ENCODE data around the gene RAB10. TPM values are rescaled to one million over a fixed set of nuclear protein-coding genes. Genes with fewer than 3 reads are reported as not detected.

Gene RAB10
- polyA plus RNA-seq, 1 donor from 2014 or later = 169 TPM

DNA sequence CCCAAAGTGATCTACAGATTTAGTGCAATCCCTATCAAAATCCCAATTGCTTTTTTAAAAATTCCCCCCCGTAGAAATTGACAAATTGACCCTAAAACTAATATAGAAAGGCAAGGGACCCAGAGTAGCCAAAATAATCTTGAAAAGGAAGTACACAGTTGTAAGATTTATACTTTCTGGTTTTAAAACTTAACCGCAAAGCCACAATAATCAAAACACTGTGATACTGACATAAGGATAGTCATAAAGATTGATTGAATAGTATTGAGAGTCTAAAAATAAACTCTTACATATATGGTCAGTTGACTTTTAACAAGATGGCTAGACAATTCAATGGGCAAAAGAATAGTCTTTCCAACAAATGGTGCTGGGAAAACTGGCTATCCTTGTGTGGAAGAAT lies 80.3 kb downstream of the RAB10 start:
- H3K4me3 ChIP-seq (ENCODE audit: low read length) = no peak overlapping the region
- no peak overlapping the region for H3K4me2 ChIP-seq (ENCODE audit: low read length)
- no peak for TF ChIP-seq EZH2 (IDR thresholded peaks at IDR 0.05; ENCODE audit: borderline replicate concordance, insufficient read depth, low read length, poor library complexity, severe bottlenecking)
- no peaks in the 10 kb centered on the region for H3K27me3 ChIP-seq (ENCODE audit: insufficient read depth, low read depth, low read length)
- H4K20me1 ChIP-seq (ENCODE audit: insufficient read depth) = no peaks in the 10 kb centered on the region
- no peaks in the 10 kb centered on the region for H3F3A ChIP-seq (ENCODE audit: insufficient read depth, low read length, poor library complexity, severe bottlenecking)
- H2AFZ ChIP-seq (ENCODE audit: low read depth, low read length) = no peak overlapping the region
- no peak overlapping the region for H3K9ac ChIP-seq (ENCODE audit: low read length)
- no peaks in the 10 kb centered on the region for H3K36me3 ChIP-seq (ENCODE audit: insufficient read depth, low read length)
- H3K79me2 ChIP-seq (replicated peaks; ENCODE audit: insufficient read depth, low read length) = peaks cover under 1% of the 10 kb centered on the region
- no peaks in the 10 kb centered on the region for H3K9me3 ChIP-seq (ENCODE audit: low read length)
- H3K9me2 ChIP-seq (ENCODE audit: insufficient read depth, low read length) = no peaks in the 10 kb centered on the region
- H3K27ac ChIP-seq (ENCODE audit: low read length) = no peak overlapping the region

DNA sequence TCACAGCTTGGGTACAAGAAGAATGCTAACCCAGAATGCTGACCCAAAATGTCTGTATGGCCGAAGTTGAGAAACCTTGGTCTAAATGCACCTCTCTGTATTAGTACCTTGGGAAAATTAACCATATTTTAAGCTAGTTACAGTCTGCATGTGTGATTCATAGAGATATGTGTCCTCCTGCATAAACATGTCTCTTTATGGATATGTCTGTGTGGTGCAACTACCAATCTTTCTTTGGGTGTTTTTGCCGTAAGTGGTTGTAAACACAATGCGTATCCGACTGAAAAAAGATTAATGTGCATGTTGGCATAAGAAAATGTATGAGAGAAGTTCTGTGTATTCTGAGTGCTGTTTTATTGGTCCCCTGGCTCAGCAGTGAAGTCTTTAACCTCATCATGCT lies 84.8 kb downstream of the RAB10 start:
- H3K79me2 ChIP-seq (replicated peaks; ENCODE audit: insufficient read depth, low read length) = no peaks in the 10 kb centered on the region
- H3K9me3 ChIP-seq (ENCODE audit: low read length) = no peaks in the 10 kb centered on the region
- H3K4me2 ChIP-seq (ENCODE audit: low read length) = no peak overlapping the region
- H2AFZ ChIP-seq (ENCODE audit: low read depth, low read length) = no peak overlapping the region
- H3K9me2 ChIP-seq (ENCODE audit: insufficient read depth, low read length) = no peaks in the 10 kb centered on the region
- no peaks in the 10 kb centered on the region for H3K36me3 ChIP-seq (ENCODE audit: insufficient read depth, low read length)
- TF ChIP-seq, protein P1, sequence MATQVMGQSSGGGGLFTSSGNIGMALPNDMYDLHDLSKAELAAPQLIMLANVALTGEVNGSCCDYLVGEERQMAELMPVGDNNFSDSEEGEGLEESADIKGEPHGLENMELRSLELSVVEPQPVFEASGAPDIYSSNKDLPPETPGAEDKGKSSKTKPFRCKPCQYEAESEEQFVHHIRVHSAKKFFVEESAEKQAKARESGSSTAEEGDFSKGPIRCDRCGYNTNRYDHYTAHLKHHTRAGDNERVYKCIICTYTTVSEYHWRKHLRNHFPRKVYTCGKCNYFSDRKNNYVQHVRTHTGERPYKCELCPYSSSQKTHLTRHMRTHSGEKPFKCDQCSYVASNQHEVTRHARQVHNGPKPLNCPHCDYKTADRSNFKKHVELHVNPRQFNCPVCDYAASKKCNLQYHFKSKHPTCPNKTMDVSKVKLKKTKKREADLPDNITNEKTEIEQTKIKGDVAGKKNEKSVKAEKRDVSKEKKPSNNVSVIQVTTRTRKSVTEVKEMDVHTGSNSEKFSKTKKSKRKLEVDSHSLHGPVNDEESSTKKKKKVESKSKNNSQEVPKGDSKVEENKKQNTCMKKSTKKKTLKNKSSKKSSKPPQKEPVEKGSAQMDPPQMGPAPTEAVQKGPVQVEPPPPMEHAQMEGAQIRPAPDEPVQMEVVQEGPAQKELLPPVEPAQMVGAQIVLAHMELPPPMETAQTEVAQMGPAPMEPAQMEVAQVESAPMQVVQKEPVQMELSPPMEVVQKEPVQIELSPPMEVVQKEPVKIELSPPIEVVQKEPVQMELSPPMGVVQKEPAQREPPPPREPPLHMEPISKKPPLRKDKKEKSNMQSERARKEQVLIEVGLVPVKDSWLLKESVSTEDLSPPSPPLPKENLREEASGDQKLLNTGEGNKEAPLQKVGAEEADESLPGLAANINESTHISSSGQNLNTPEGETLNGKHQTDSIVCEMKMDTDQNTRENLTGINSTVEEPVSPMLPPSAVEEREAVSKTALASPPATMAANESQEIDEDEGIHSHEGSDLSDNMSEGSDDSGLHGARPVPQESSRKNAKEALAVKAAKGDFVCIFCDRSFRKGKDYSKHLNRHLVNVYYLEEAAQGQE (IDR thresholded peaks at IDR 0.05; ENCODE audit: borderline replicate concordance) = no peak
- TF ChIP-seq RAD21 (conservative IDR thresholded peaks at IDR 0.05) (no peak), POLR2AphosphoS5 (IDR thresholded peaks at IDR 0.05) (no peak), EZH2 (IDR thresholded peaks at IDR 0.05; ENCODE audit: borderline replicate concordance, insufficient read depth, low read length, poor library complexity, severe bottlenecking) (no peak), EP300 (conservative IDR thresholded peaks at IDR 0.05; ENCODE audit: poor library complexity, severe bottlenecking) (no peak), SMC3 (conservative IDR thresholded peaks at IDR 0.05; ENCODE audit: poor library complexity) (no peak), MXI1 (conservative IDR thresholded peaks at IDR 0.05; ENCODE audit: poor library complexity, severe bottlenecking) (no peak), TAF1 (IDR thresholded peaks at IDR 0.05; ENCODE audit: low read depth) (no peak)
- TF ChIP-seq, protein P2, sequence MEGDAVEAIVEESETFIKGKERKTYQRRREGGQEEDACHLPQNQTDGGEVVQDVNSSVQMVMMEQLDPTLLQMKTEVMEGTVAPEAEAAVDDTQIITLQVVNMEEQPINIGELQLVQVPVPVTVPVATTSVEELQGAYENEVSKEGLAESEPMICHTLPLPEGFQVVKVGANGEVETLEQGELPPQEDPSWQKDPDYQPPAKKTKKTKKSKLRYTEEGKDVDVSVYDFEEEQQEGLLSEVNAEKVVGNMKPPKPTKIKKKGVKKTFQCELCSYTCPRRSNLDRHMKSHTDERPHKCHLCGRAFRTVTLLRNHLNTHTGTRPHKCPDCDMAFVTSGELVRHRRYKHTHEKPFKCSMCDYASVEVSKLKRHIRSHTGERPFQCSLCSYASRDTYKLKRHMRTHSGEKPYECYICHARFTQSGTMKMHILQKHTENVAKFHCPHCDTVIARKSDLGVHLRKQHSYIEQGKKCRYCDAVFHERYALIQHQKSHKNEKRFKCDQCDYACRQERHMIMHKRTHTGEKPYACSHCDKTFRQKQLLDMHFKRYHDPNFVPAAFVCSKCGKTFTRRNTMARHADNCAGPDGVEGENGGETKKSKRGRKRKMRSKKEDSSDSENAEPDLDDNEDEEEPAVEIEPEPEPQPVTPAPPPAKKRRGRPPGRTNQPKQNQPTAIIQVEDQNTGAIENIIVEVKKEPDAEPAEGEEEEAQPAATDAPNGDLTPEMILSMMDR (IDR thresholded peaks at IDR 0.05; ENCODE audit: poor library complexity, severe bottlenecking) = no peak
- H3K4me3 ChIP-seq (ENCODE audit: low read length) = no peak overlapping the region
- H4K20me1 ChIP-seq (ENCODE audit: insufficient read depth) = no peaks in the 10 kb centered on the region
- no peaks in the 10 kb centered on the region for H3F3A ChIP-seq (ENCODE audit: insufficient read depth, low read length, poor library complexity, severe bottlenecking)
- H3K27ac ChIP-seq (ENCODE audit: low read length) = no peak overlapping the region
- H3K9ac ChIP-seq (ENCODE audit: low read length) = no peak overlapping the region
- no peaks in the 10 kb centered on the region for H3K27me3 ChIP-seq (ENCODE audit: insufficient read depth, low read depth, low read length)

DNA sequence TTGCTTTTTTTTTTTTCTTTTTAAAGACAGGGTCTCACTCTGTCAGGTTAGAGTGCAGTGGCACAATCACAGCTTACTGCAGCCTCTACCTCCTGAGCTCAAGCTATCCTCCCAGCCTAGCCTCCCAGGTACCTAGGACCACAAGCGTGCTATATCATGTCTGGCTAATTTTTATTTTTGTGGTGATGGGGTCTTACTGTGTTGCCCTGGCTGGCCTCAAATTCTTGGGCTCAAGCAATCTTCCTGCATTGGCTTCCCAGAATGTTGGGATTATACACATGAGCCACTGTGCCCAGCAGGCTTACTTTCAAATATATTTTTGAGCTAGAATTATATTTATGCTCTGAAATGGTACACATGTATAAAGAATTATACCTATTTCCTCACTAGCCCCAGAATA lies 85.6 kb downstream of the RAB10 start:
- H3K9ac ChIP-seq (ENCODE audit: low read length) = no peak overlapping the region
- H3K4me2 ChIP-seq (ENCODE audit: low read length) = no peak overlapping the region
- no peaks in the 10 kb centered on the region for H3K9me3 ChIP-seq (ENCODE audit: low read length)
- TF ChIP-seq POLR2AphosphoS5 (IDR thresholded peaks at IDR 0.05) (no peak), TAF1 (IDR thresholded peaks at IDR 0.05; ENCODE audit: low read depth) (no peak), EZH2 (IDR thresholded peaks at IDR 0.05; ENCODE audit: borderline replicate concordance, insufficient read depth, low read length, poor library complexity, severe bottlenecking) (no peak), RAD21 (conservative IDR thresholded peaks at IDR 0.05) (no peak), MXI1 (conservative IDR thresholded peaks at IDR 0.05; ENCODE audit: poor library complexity, severe bottlenecking) (no peak), SMC3 (conservative IDR thresholded peaks at IDR 0.05; ENCODE audit: poor library complexity) (no peak), EP300 (conservative IDR thresholded peaks at IDR 0.05; ENCODE audit: poor library complexity, severe bottlenecking) (no peak)
- TF ChIP-seq, protein P2 (IDR thresholded peaks at IDR 0.05; ENCODE audit: poor library complexity, severe bottlenecking) = no peak
- TF ChIP-seq, protein P1 (IDR thresholded peaks at IDR 0.05; ENCODE audit: borderline replicate concordance) = no peak
- H3K27ac ChIP-seq (ENCODE audit: low read length) = no peak overlapping the region
- no peaks in the 10 kb centered on the region for H4K20me1 ChIP-seq (ENCODE audit: insufficient read depth)
- H3K4me3 ChIP-seq (ENCODE audit: low read length) = no peak overlapping the region
- no peak overlapping the region for H2AFZ ChIP-seq (ENCODE audit: low read depth, low read length)
- no peaks in the 10 kb centered on the region for H3K27me3 ChIP-seq (ENCODE audit: insufficient read depth, low read depth, low read length)
- no peaks in the 10 kb centered on the region for H3K79me2 ChIP-seq (replicated peaks; ENCODE audit: insufficient read depth, low read length)
- H3F3A ChIP-seq (ENCODE audit: insufficient read depth, low read length, poor library complexity, severe bottlenecking) = no peaks in the 10 kb centered on the region
- H3K9me2 ChIP-seq (ENCODE audit: insufficient read depth, low read length) = no peaks in the 10 kb centered on the region
- no peaks in the 10 kb centered on the region for H3K36me3 ChIP-seq (ENCODE audit: insufficient read depth, low read length)
